ENCODE results near the gene STK11.
"Not testable (repeated sequence)": the region's sequence is repeated elsewhere in the genome, so short reads cannot be mapped to it uniquely, and the experiment has no call there.

DNA sequence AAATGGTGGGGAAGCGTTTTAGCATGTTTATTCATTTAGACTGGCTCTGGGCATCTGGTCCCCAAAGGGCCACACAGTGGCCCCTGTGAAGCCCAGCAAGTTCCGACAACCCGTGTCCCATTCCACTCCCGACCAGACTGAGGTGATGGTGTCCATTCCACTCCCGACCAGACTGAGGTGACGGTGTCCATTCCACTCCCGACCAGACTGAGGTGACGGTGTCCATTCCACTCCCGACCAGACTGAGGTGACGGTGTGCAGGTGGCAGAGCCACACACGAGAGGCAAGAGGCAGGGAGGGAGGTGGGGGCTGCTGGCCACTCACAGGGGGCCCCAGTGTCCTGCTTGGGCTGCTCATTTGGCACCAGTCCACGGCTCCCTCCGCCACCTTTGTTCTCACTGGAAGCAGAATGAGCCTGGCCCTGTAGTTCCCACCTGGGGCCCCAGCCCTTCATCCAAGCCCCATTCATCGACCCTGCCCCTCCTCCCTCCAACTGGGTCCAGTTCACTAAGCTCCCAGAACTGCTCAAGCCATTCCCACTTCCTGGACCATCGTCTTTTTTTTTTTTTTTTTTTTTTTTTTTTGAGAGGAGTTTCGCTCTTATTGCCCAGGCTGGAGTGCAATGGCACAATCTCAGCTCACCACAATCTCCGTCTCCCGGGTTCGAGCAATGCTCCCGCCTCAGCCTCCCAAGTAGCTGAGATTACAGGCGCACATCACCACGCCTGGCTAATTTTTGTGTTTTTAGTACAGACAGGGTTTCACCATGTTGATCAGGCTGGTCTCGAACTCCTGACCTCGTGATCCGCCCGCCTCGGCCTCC, 40.9 kb downstream of the STK11 start:
- TF ChIP-seq, protein P1, sequence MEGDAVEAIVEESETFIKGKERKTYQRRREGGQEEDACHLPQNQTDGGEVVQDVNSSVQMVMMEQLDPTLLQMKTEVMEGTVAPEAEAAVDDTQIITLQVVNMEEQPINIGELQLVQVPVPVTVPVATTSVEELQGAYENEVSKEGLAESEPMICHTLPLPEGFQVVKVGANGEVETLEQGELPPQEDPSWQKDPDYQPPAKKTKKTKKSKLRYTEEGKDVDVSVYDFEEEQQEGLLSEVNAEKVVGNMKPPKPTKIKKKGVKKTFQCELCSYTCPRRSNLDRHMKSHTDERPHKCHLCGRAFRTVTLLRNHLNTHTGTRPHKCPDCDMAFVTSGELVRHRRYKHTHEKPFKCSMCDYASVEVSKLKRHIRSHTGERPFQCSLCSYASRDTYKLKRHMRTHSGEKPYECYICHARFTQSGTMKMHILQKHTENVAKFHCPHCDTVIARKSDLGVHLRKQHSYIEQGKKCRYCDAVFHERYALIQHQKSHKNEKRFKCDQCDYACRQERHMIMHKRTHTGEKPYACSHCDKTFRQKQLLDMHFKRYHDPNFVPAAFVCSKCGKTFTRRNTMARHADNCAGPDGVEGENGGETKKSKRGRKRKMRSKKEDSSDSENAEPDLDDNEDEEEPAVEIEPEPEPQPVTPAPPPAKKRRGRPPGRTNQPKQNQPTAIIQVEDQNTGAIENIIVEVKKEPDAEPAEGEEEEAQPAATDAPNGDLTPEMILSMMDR (IDR thresholded peaks at IDR 0.05), result not testable (repeated sequence)
- TF ChIP-seq EP300 (IDR thresholded peaks at IDR 0.05), result not testable (repeated sequence)
